MM.1S (cell line): ENCODE data around the gene PTPRF.

Experiments used
- DNase-seq: peaks from one replicate; pipeline ENCODE4 v3.0.0-alpha.2; 2015
- H2AFZ ChIP-seq: fragments of 300-600 bp; sonication (generic); 2 replicates; pipeline ENCODE4 v1.6.0; 2016; ENCODE audit warnings: antibody characterized with exemption, low read length
- H3F3A ChIP-seq: fragments of 300-600 bp; sonication (generic); 2 replicates; pipeline ENCODE4 v1.6.1; 2016; ENCODE audit warnings: mild to moderate bottlenecking, antibody characterized with exemption, low read length, moderate library complexity, mixed read lengths; ENCODE audit not compliant: insufficient read depth
- H3K27ac ChIP-seq: fragments of 300-600 bp; sonication (generic); 2 replicates; pipeline ENCODE4 v1.5.1; 2016; ENCODE audit warnings: mild to moderate bottlenecking, low read length
- H3K27me3 ChIP-seq: fragments of 300-600 bp; sonication (generic); replicated peaks from 2 replicates; pipeline ENCODE4 v1.6.0; 2016; ENCODE audit warnings: low read length; ENCODE audit not compliant: insufficient read depth
- H3K36me3 ChIP-seq: fragments of 300-600 bp; sonication (generic); replicated peaks from 2 replicates; pipeline ENCODE4 v1.6.1; 2016; ENCODE audit warnings: mild to moderate bottlenecking, low read length, mixed read lengths; ENCODE audit not compliant: insufficient read depth
- H3K4me1 ChIP-seq: fragments of 300-600 bp; sonication (generic); 2 replicates; pipeline ENCODE4 v1.6.1; 2016; ENCODE audit warnings: low read length, mixed read lengths
- H3K4me2 ChIP-seq: fragments of 300-600 bp; sonication (generic); 2 replicates; pipeline ENCODE4 v1.6.0; 2016; ENCODE audit warnings: low read depth, low read length
- H3K4me3 ChIP-seq: fragments of 300-600 bp; sonication (generic); 2 replicates; pipeline ENCODE4 v1.5.1; 2016; ENCODE audit warnings: low read length, mixed read lengths
- H3K79me2 ChIP-seq: fragments of 300-600 bp; sonication (generic); 2 replicates; pipeline ENCODE4 v1.6.1; 2016; ENCODE audit warnings: mixed run types, low read length, mixed read lengths
- H3K9ac ChIP-seq: fragments of 300-600 bp; sonication (generic); 2 replicates; pipeline ENCODE4 v1.6.1; 2016; ENCODE audit warnings: low read length, mixed read lengths
- H3K9me2 ChIP-seq: fragments of 300-600 bp; sonication (generic); replicated peaks from 2 replicates; pipeline ENCODE4 v1.6.1; 2016; ENCODE audit warnings: mild to moderate bottlenecking, low read length, mixed read lengths; ENCODE audit not compliant: insufficient read depth
- H3K9me3 ChIP-seq: fragments of 300-600 bp; sonication (generic); replicated peaks from 2 replicates; pipeline ENCODE4 v1.6.1; 2016; ENCODE audit warnings: mild to moderate bottlenecking, low read length, mixed read lengths; ENCODE audit not compliant: insufficient read depth
- H4K20me1 ChIP-seq: fragments of 300-600 bp; sonication (generic); 2 replicates; pipeline ENCODE4 v1.6.1; 2016; ENCODE audit warnings: mild to moderate bottlenecking, low read length, moderate library complexity, mixed read lengths; ENCODE audit not compliant: insufficient read depth
- CTCF ChIP-seq: fragments of 300-600 bp; sonication (generic); IDR thresholded peaks from 2 replicates; pipeline ENCODE4 v1.5.1; 2016; ENCODE audit warnings: antibody characterized with exemption, low read length, mixed read lengths
- EZH2 ChIP-seq: fragments of 300-600 bp; sonication (generic); optimal IDR thresholded peaks from 2 replicates; pipeline ENCODE3; 2017; ENCODE audit warnings: low read depth, mild to moderate bottlenecking, antibody characterized with exemption, low read length, mixed read lengths
- EZH2phosphoT487 ChIP-seq: fragments of 300-600 bp; sonication (generic); IDR thresholded peaks from 2 replicates; pipeline ENCODE4 v1.6.1; 2018; ENCODE audit warnings: antibody characterized with exemption, low read length

Gene PTPRF

DNA sequence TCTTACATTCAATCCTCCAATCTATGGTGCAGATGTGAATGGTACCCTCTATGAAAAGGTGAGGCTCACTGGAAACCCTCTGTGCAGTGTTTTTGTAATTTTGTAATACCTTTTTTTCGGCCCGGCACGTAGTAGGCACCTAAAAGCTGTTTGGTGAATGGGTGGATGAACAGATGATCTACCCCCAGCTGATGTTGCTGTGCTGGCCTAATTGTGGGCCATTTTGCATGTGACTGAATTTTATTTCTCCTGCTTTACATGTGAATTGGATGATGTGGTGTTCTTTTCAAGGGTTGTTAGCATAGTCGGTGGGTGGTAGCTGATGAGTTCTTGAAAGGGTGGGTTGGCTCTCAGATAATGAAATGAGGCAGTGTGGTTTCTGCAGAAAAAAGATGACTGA, 129.7 kb downstream of the PTPRF start:
- DNase-seq = no peak
- H3K9me3 ChIP-seq = no peaks in the 10 kb centered on the region
- no peak overlapping the region for H3K27ac ChIP-seq
- H3F3A ChIP-seq = no peaks in the 10 kb centered on the region
- peaks cover 11% of the 10 kb centered on the region for H3K36me3 ChIP-seq
- H2AFZ ChIP-seq = no peak overlapping the region
- no peaks in the 10 kb centered on the region for H3K79me2 ChIP-seq
- no peak overlapping the region for H3K4me2 ChIP-seq
- H3K9ac ChIP-seq = no peak overlapping the region
- H3K9me2 ChIP-seq = no peaks in the 10 kb centered on the region
- TF ChIP-seq EZH2phosphoT487 = no peak
- no peak for TF ChIP-seq CTCF
- no peak for TF ChIP-seq EZH2
- no peak overlapping the region for H3K4me3 ChIP-seq
- no peaks in the 10 kb centered on the region for H4K20me1 ChIP-seq
- no peaks in the 10 kb centered on the region for H3K27me3 ChIP-seq
- H3K4me1 ChIP-seq = peaks cover 5% of the 10 kb centered on the region; the same call in 1 of the 2 replicates

DNA sequence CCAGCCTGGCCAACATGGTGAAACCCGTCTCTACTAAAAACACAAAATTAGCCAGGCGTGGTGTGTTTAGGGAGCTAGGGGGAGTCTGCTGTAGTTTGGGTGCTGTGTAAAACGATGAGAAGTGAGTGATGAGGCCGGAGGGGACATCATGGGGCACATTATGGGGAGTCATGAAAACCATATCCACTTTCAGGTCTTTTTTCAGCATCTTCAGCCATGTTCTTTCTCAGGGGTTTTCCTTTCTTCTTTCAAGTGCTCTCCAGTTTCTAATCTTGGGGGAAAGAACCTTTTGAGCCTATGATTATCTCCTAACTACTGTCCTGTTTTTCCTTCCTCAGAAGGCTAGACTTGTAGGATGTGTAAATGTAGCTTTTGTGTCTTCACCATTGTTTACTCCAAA, 133.7 kb downstream of the PTPRF start:
- TF ChIP-seq CTCF (no peak), EZH2phosphoT487 (no peak), EZH2 (no peak)
- no peaks in the 10 kb centered on the region for H3K27me3 ChIP-seq
- H3K79me2 ChIP-seq = no peaks in the 10 kb centered on the region
- no peak overlapping the region for H3K27ac ChIP-seq
- H3K9me2 ChIP-seq = no peaks in the 10 kb centered on the region
- no peak overlapping the region for H3K4me2 ChIP-seq
- peaks cover 5% of the 10 kb centered on the region; the same call in 1 of the 2 replicates for H3K4me1 ChIP-seq
- no peak overlapping the region for H3K4me3 ChIP-seq
- peaks cover 20% of the 10 kb centered on the region for H3K36me3 ChIP-seq
- no peak overlapping the region for H2AFZ ChIP-seq
- H4K20me1 ChIP-seq = no peaks in the 10 kb centered on the region
- H3F3A ChIP-seq = no peaks in the 10 kb centered on the region
- no peaks in the 10 kb centered on the region for H3K9me3 ChIP-seq
- no peak for DNase-seq
- no peak overlapping the region for H3K9ac ChIP-seq

DNA sequence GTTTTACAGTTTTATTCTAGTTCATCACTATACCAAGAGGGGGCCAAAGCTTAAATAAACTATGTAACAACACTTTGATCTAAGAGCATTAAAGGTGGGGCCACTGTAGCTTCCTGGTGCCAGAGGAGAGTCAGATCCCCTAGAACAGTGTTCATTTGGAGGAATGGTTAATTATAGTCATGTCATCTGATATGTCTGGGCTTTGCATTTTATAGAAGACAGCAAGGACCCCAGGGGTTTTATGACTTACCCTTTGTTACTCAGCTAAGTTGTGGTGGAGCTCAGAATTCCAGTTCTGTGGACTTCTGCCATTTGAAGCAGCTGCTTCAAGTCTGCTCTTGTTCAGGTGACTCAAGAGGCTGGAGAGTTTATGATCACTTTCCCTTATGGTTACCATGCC, 135.9 kb downstream of the PTPRF start:
- peaks cover 20% of the 10 kb centered on the region for H3K36me3 ChIP-seq
- H4K20me1 ChIP-seq = no peaks in the 10 kb centered on the region
- no peaks in the 10 kb centered on the region for H3K9me3 ChIP-seq
- peaks cover 5% of the 10 kb centered on the region; the same call in 1 of the 2 replicates for H3K4me1 ChIP-seq
- H3K27me3 ChIP-seq = no peaks in the 10 kb centered on the region
- H3K4me2 ChIP-seq = no peak overlapping the region
- no peak overlapping the region for H3K9ac ChIP-seq
- no peak for DNase-seq
- TF ChIP-seq EZH2 (no peak), CTCF (no peak), EZH2phosphoT487 (no peak)
- no peaks in the 10 kb centered on the region for H3K9me2 ChIP-seq
- H3K4me3 ChIP-seq = no peak overlapping the region
- H3K27ac ChIP-seq = no peak overlapping the region
- H2AFZ ChIP-seq = no peak overlapping the region
- no peaks in the 10 kb centered on the region for H3K79me2 ChIP-seq
- no peaks in the 10 kb centered on the region for H3F3A ChIP-seq
